PC-9 (cell line): ENCODE measurements around the gene ZNF564. TPM values are rescaled to one million over a fixed set of nuclear protein-coding genes. Genes with fewer than 3 reads are reported as not detected.
A peak's percentile ranks its signal among the peaks of the same experiment; 100 is the strongest.

ENCODE experiments used
- Bru-seq: library from RNA; stranded (reverse); fragments of 400-500 nt; gene quantifications from one replicate; lab custom pipeline; 2021; lab: Mats Ljungman, UMichigan
- BruChase-seq, 2 experiments: library from RNA; stranded (reverse); fragments of 400-500 nt; gene quantifications; one replicate each; lab custom pipeline; 2021; lab: Mats Ljungman, UMichigan
- BruUV-seq: library from RNA; stranded (reverse); fragments of 400-500 nt; replicated peaks from 2 replicates; lab custom pipeline; 2021; lab: Mats Ljungman, UMichigan
- CTCF ChIA-PET: fragments of 300-600 bp; sonication (Branson Sonifier 250); formaldehyde crosslinking; loops from one replicate; lab custom pipeline; 2022; ENCODE audit warnings: antibody characterized with exemption; lab: Charles Lee
- POLR2A ChIA-PET: fragments of 300-600 bp; sonication (Branson Sonifier 250); formaldehyde crosslinking; loops from one replicate; lab custom pipeline; 2022; ENCODE audit warnings: antibody characterized with exemption; ENCODE audit not compliant: unreplicated experiment; lab: Charles Lee
- DNase-seq, 2 experiments: peaks; one replicate each; pipeline versions ENCODE4 v3.0.0 to v3.0.0-alpha.2; 2015 to 2022; ENCODE audit warnings: mixed read lengths in 1 of 2
- H2AFZ ChIP-seq: fragments of 200-600 bp; sonication (generic); 2 replicates; pipeline ENCODE4 v1.8.1; 2017; ENCODE audit warnings: antibody characterized with exemption
- H3F3A ChIP-seq: fragments of 200-600 bp; sonication (generic); 2 replicates; pipeline ENCODE4 v1.8.1; 2017; ENCODE audit warnings: antibody characterized with exemption, mild to moderate bottlenecking, low read depth; ENCODE audit not compliant: insufficient read depth
- H3K27ac ChIP-seq: fragments of 200-600 bp; sonication (generic); 2 replicates; pipeline ENCODE4 v1.6.1; 2016; ENCODE audit warnings: mixed run types
- H3K27me3 ChIP-seq: fragments of 200-600 bp; sonication (generic); 2 replicates; pipeline ENCODE4 v1.6.1; 2016; ENCODE audit warnings: low read depth, mixed run types; ENCODE audit not compliant: insufficient read depth
- H3K36me3 ChIP-seq: fragments of 200-600 bp; sonication (generic); 2 replicates; pipeline ENCODE4 v1.6.1; 2016; ENCODE audit warnings: low read depth, mixed run types
- H3K4me1 ChIP-seq: fragments of 200-600 bp; sonication (generic); replicated peaks from 2 replicates; pipeline ENCODE4 v1.6.1; 2016; ENCODE audit warnings: mixed run types; ENCODE audit not compliant: insufficient read depth
- H3K4me2 ChIP-seq: fragments of 200-600 bp; sonication (generic); 2 replicates; pipeline ENCODE4 v1.6.1; 2017; ENCODE audit warnings: mixed run types
- H3K4me3 ChIP-seq: fragments of 200-600 bp; sonication (generic); 2 replicates; pipeline ENCODE4 v1.6.1; 2016; ENCODE audit warnings: mixed run types
- H3K79me2 ChIP-seq: fragments of 200-600 bp; sonication (generic); 2 replicates; pipeline ENCODE4 v1.6.1; 2017; ENCODE audit warnings: low read depth, mixed run types
- H3K9me2 ChIP-seq: fragments of 200-600 bp; sonication (generic); 2 replicates; pipeline ENCODE4 v1.8.1; 2017; ENCODE audit warnings: mild to moderate bottlenecking; ENCODE audit not compliant: insufficient read depth
- H3K9me3 ChIP-seq: fragments of 200-600 bp; sonication (generic); 2 replicates; pipeline ENCODE4 v1.8.1; 2016; ENCODE audit warnings: low read depth; ENCODE audit not compliant: insufficient read depth
- H4K20me1 ChIP-seq: fragments of 200-600 bp; sonication (generic); 2 replicates; pipeline ENCODE4 v1.8.1; 2017; ENCODE audit not compliant: insufficient read depth
- EZH2 ChIP-seq: fragments of 200-600 bp; sonication (generic); IDR thresholded peaks from 2 replicates; pipeline ENCODE4 v1.8.0; 2017; ENCODE audit warnings: antibody characterized with exemption, low read depth
- intact Hi-C: fragments of 100-400 bp; cut with micrococcal nuclease; formaldehyde crosslinking; loops from one replicate; pipeline ENCODE4 v1.10.0; 2022; ENCODE audit not compliant: unreplicated experiment
- long read RNA-seq: library from polyadenylated mRNA; stranded (forward); transcript quantifications from one replicate; pipeline ENCODE4 v2.0.0, GENCODE V29; 2022
- total RNA-seq: library from RNA; stranded (reverse); gene quantifications from 2 replicates; pipeline ENCODE4 v1.2.3, GENCODE V29; 2021
- TF ChIP-seq, protein P1 (sequence below): fragments of 200-600 bp; sonication (generic); conservative IDR thresholded peaks from 2 replicates; pipeline ENCODE4 v1.6.1; 2017; ENCODE audit warnings: mixed run types, antibody characterized with exemption, mild to moderate bottlenecking, moderate library complexity

ZNF564 gene
- 8.3 and 14.8 TPM in 2 replicates for total RNA-seq
- Bru-seq, nascent RNA, result percentile 86 among the genes with signal in this experiment
- BruChase-seq, experiment 1, labeled RNA remaining after a 2-hour chase, result percentile 86 among the genes with signal in this experiment
- percentile 74 among the genes with signal in this experiment for BruChase-seq, experiment 2, labeled RNA remaining after a 6-hour chase
- long read RNA-seq, transcript ZNF564-201 (4 exons, 2,935 nt), result major isoform, 7 of 10 reads
- long read RNA-seq, partial matches to known transcripts, result 0 of 10 reads
- long read RNA-seq, other reads (novel, unspliced or antisense), result 3 of 10 reads

- peak within 1 kb of the TSS; percentile 85 for H3K4me2 ChIP-seq
- peaks cover 23% of the 10 kb centered on the region; the same call in 1 of the 2 replicates for H3K9me3 ChIP-seq
- H3K79me2 ChIP-seq, result peaks cover 46% of the 10 kb centered on the region
- no peaks in the 10 kb centered on the region for H3K9me2 ChIP-seq
- H2AFZ ChIP-seq, result peak within 1 kb of the TSS; percentile 83
- peak within 1 kb of the TSS; percentile 59 for H3K27ac ChIP-seq
- no peaks in the 10 kb centered on the region for H3K27me3 ChIP-seq
- ChIA-PET CTCF (interaction anchor here (0.8 kb wide), 1 partner anchor 59 kb away, joined by 3 read pairs; the partner anchor contains the start of genes ZNF490 and ZNF791), POLR2A (interaction anchor here (0.6 kb wide), 1 partner anchor 60 kb away, joined by 4 read pairs; the partner anchor contains the start of genes ZNF490 and ZNF791)
- TF ChIP-seq EZH2, result no peak
- TF ChIP-seq, protein P1, sequence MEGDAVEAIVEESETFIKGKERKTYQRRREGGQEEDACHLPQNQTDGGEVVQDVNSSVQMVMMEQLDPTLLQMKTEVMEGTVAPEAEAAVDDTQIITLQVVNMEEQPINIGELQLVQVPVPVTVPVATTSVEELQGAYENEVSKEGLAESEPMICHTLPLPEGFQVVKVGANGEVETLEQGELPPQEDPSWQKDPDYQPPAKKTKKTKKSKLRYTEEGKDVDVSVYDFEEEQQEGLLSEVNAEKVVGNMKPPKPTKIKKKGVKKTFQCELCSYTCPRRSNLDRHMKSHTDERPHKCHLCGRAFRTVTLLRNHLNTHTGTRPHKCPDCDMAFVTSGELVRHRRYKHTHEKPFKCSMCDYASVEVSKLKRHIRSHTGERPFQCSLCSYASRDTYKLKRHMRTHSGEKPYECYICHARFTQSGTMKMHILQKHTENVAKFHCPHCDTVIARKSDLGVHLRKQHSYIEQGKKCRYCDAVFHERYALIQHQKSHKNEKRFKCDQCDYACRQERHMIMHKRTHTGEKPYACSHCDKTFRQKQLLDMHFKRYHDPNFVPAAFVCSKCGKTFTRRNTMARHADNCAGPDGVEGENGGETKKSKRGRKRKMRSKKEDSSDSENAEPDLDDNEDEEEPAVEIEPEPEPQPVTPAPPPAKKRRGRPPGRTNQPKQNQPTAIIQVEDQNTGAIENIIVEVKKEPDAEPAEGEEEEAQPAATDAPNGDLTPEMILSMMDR, result no peak
- intact Hi-C loops, result loop anchor here (2.0 to 10.0 kb wide), 6 partner anchors 56 to 496 kb away; partner anchors contain the start of genes ZNF44, ZNF443, ZNF490 and ZNF791
- DNase-seq, result peak; percentile 93 to 98
- peaks cover 14% of the 10 kb centered on the region for H3F3A ChIP-seq
- no TSS peak for BruUV-seq
- peak within 1 kb of the TSS; percentile 67 for H3K4me3 ChIP-seq
- H3K4me1 ChIP-seq, result peaks cover 21% of the 10 kb centered on the region
- peaks cover 29% of the 10 kb centered on the region for H3K36me3 ChIP-seq
- H4K20me1 ChIP-seq, result no peaks in the 10 kb centered on the region
Measured at GRCh38 chr19:12551060-12551832, at the start of gene ZNF564. ZNF564 (minus strand) TSS chr19:12551482; CDS start chr19:12551332, 150 bp downstream.

DNA sequence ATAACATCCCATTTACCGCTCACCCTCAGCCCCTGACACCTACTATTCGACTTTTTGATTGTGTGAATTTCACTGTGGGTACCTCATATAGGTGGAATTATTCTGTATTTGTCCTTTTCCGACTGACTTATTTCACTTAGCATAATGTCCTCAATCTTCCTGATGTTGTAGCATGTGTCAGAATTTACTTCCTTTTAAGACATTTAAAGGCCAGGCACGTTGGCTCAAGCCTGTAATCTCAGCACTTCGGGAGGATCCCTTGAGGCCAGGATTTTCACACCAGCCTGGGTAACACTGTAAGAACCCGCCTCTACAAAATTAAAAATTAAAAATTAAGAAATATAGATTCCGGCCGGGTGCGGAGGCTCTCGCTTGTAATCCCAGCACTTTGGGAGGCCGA, 46.3 kb upstream of the ZNF564 start:
- Histone ChIP-seq H3F3A (no peaks in the 10 kb centered on the region), H2AFZ (no peak overlapping the region), H3K36me3 (0 out of 2 replicates have a peak, but pooled peaks cover 3% of the 10 kb centered on the region), H3K4me1 (no peaks in the 10 kb centered on the region), H3K79me2 (no peaks in the 10 kb centered on the region), H3K27me3 (no peaks in the 10 kb centered on the region), H3K9me3 (no peaks in the 10 kb centered on the region), H3K9me2 (no peaks in the 10 kb centered on the region), H3K4me3 (no peak overlapping the region), H3K27ac (no peak overlapping the region), H4K20me1 (no peaks in the 10 kb centered on the region), H3K4me2 (no peak overlapping the region)
- ChIA-PET POLR2A (no interaction called here), CTCF (no interaction called here)
- TF ChIP-seq, protein P1, result no peak
- TF ChIP-seq EZH2, result no peak
- no TSS peak for BruUV-seq
- intact Hi-C loops, result no loop called here
- DNase-seq, result no peak

- CTCF ChIA-PET, result no interaction called here
- POLR2A ChIA-PET, result no interaction called here
- Histone ChIP-seq H3K36me3 (0 out of 2 replicates have a peak, but pooled peaks cover 3% of the 10 kb centered on the region), H2AFZ (no peak overlapping the region), H3K27me3 (no peaks in the 10 kb centered on the region), H3K9me3 (no peaks in the 10 kb centered on the region), H3K4me3 (no peak overlapping the region), H3K27ac (no peak overlapping the region), H3K9me2 (no peaks in the 10 kb centered on the region), H3F3A (no peaks in the 10 kb centered on the region), H3K79me2 (no peaks in the 10 kb centered on the region), H3K4me2 (no peak overlapping the region), H4K20me1 (no peaks in the 10 kb centered on the region), H3K4me1 (no peaks in the 10 kb centered on the region)
- BruUV-seq, result no TSS peak
- no peak for DNase-seq
- intact Hi-C loops, result no loop called here
- TF ChIP-seq, protein P1, result no peak
- no peak for TF ChIP-seq EZH2
Measured at GRCh38 chr19:12596927-12597548, 45.8 kb upstream of the ZNF564 start.
